Prostate gland (tissue), 2 donors: ENCODE results near the gene BMP8B. TPM values are rescaled to one million over a fixed set of nuclear protein-coding genes. Genes with fewer than 3 reads are reported as not detected.

Experiments used
- DNase-seq: peaks from one replicate; pipeline ENCODE4 v3.0.0-alpha.2; 2019; ENCODE audit warnings: low spot score
- H3K27ac ChIP-seq, 2 donors: fragments of 200-600 bp; sonication (generic); 2 replicates each; pipeline ENCODE4 v1.5.1; 2017 to 2019
- H3K27me3 ChIP-seq: fragments of 200-600 bp; sonication (generic); replicated peaks from 2 replicates; pipeline ENCODE4 v1.5.1; 2019; ENCODE audit not compliant: insufficient read depth
- H3K36me3 ChIP-seq, 2 donors: fragments of 200-600 bp; sonication (generic); 1 replicate in 1 of 2; 2 replicates in 1 of 2; pipeline versions ENCODE4 v1.5.1 to v1.8.1; 2017 to 2019
- H3K4me1 ChIP-seq: fragments of 200-600 bp; sonication (generic); replicated peaks from 2 replicates; pipeline ENCODE4 v1.5.1; 2019
- H3K4me3 ChIP-seq, 2 donors: fragments of 200-600 bp; sonication (generic); 2 replicates each; pipeline ENCODE4 v1.5.1; 2017 to 2019
- H3K9me3 ChIP-seq: fragments of 200-600 bp; sonication (generic); 2 replicates; pipeline ENCODE4 v1.5.1; 2017
- CTCF ChIP-seq, 4 experiments: fragments of 200-600 bp in 2 of 4; fragments of 450-650 bp in 2 of 4; sonication (generic) in 2 of 4; IDR thresholded peaks; 1 replicate in 3 of 4; 2 replicates in 1 of 4; pipeline ENCODE4 v1.5.1; 2016 to 2019; ENCODE audit warnings: antibody characterized with exemption in 4 of 4, mild to moderate bottlenecking in 2 of 4, moderate library complexity in 2 of 4
- POLR2A ChIP-seq: fragments of 450-650 bp; IDR thresholded peaks from one replicate; pipeline ENCODE4 v1.6.1; 2016; ENCODE audit warnings: antibody characterized with exemption, mild to moderate bottlenecking
- POLR2AphosphoS5 ChIP-seq: sonication (generic); formaldehyde crosslinking; IDR thresholded peaks from one replicate; pipeline ENCODE4 v1.6.1; 2017; ENCODE audit warnings: antibody characterized with exemption
- WGBS: methylation state at CpG from one replicate; pipeline ENCODE4 v1.1.5; 2018; 5-methylcytosine and 5-hydroxymethylcytosine counted together
- intact Hi-C: fragments of 100-400 bp; cut with DNase I; formaldehyde crosslinking; loops from one replicate; pipeline ENCODE4 v1.14.2; 2022
- small RNA-seq, 2 donors: library from RNA; depleted of rRNA; stranded (forward); fragments of <200 nt; gene quantifications; one replicate each; pipeline ENCODE3, GENCODE V24; 2016
- total RNA-seq, 2 donors: library from RNA; depleted of rRNA; stranded (reverse); fragments of >200 nt; gene quantifications; one replicate each; pipeline ENCODE4 v1.1.0, GENCODE V29; 2016

Gene BMP8B
- total RNA-seq, 2 donors from 2014 or later, result 0.77 to 4.7 TPM

GRCh38 chr1:39711104-39711965 is 77.3 kb downstream of the BMP8B start:
- Histone ChIP-seq H3K9me3 (no peaks in the 10 kb centered on the region), H3K36me3 (no peaks in the 10 kb centered on the region), H3K27ac (no peak overlapping the region), H3K4me3 (no peak overlapping the region), H3K4me1 (no peaks in the 10 kb centered on the region), H3K27me3 (no peaks in the 10 kb centered on the region)
- WGBS, result 68% methylated on average over 12 of the region's 12 CpGs
- intact Hi-C loops, result no loop called here
- DNase-seq, result no peak
- no peak for TF ChIP-seq POLR2AphosphoS5

GRCh38 chr1:39707506-39707905 is 81.2 kb downstream of the BMP8B start:
- H3K4me1 ChIP-seq, result no peaks in the 10 kb centered on the region
- no peaks in the 10 kb centered on the region for H3K9me3 ChIP-seq
- TF ChIP-seq POLR2AphosphoS5 (no peak), CTCF (IDR thresholded peaks at IDR 0.05) (no peak), POLR2A (no peak)
- no peaks in the 10 kb centered on the region for H3K36me3 ChIP-seq
- H3K4me3 ChIP-seq, result no peak overlapping the region
- H3K27me3 ChIP-seq, result no peaks in the 10 kb centered on the region
- DNase-seq, result no peak
- intact Hi-C loops, result no loop called here
- no peak overlapping the region for H3K27ac ChIP-seq
- 63% methylated on average over 4 of the region's 4 CpGs for WGBS

Small RNA genes lying within 50 kb of the gene (small RNA-seq; reads per million reads assigned to genes)
- gene AL033527.1 (0 reads per million in 2 donors), gene RNU7-121P (0 reads per million in 2 donors)

Other genes starting within 250 kb of the BMP8B start
- 100 to 1,000 TPM in 1 of 2 donors, 10 to 100 TPM in 1; 71.4 to 345 TPM for gene PABPC4, start 212.1 kb downstream of the BMP8B start, total RNA-seq
- 10 to 100 TPM in 1 of 2 donors, 1 to 10 TPM in 1; 2.6 to 51.9 TPM for gene HEYL, start 149.2 kb downstream of the BMP8B start, total RNA-seq
- under 1 TPM in 1 of 2 donors, not detected in 1; 0.91 TPM for gene NT5C1A, start 116.8 kb downstream of the BMP8B start, total RNA-seq
- 1 to 10 TPM in 1 of 2 donors, not detected in 1; 4.9 TPM for gene HPCAL4, start 97.4 kb downstream of the BMP8B start, total RNA-seq
- gene PPIE, start 50.0 kb downstream of the BMP8B start, total RNA-seq, result 10 to 100 TPM; 57.2 to 60.2 TPM
- 1 to 10 TPM; 1.0 to 4.9 TPM for gene OXCT2, start 17.5 kb downstream of the BMP8B start, total RNA-seq
- 10 to 100 TPM; 23.2 to 35.5 TPM for gene TRIT1, start 94.6 kb upstream of the BMP8B start, total RNA-seq
- gene MYCL, start 113.1 kb upstream of the BMP8B start, total RNA-seq, result 10 to 100 TPM; 14.5 to 19.7 TPM
- 100 to 1,000 TPM in 1 of 2 donors, 1 to 10 TPM in 1; 1.1 to 135 TPM for gene MFSD2A, start 166.3 kb upstream of the BMP8B start, total RNA-seq